GM23248 (cell line): Measurements from ENCODE around the gene CDC42SE2. TPM values are rescaled to one million over a fixed set of nuclear protein-coding genes. Genes with fewer than 3 reads are reported as not detected.

Experiments used
- DNase-seq: peaks from one replicate; pipeline ENCODE4 v3.0.0-alpha.2; 2015
- H2AFZ ChIP-seq: fragments of 200-600 bp; sonication (generic); 2 replicates; pipeline ENCODE4 v1.6.1; 2016; ENCODE audit warnings: antibody characterized with exemption
- H3F3A ChIP-seq: fragments of 200-600 bp; sonication (generic); 2 replicates; pipeline ENCODE4 v1.6.1; 2016; ENCODE audit warnings: mild to moderate bottlenecking, antibody characterized with exemption, mixed run types; ENCODE audit not compliant: insufficient read depth
- H3K27ac ChIP-seq: fragments of 200-600 bp; sonication (generic); 2 replicates; pipeline ENCODE4 v1.5.1; 2016; ENCODE audit warnings: mild to moderate bottlenecking
- H3K27me3 ChIP-seq: fragments of 200-600 bp; sonication (generic); replicated peaks from 2 replicates; pipeline ENCODE4 v1.6.1; 2016; ENCODE audit warnings: mild to moderate bottlenecking; ENCODE audit not compliant: insufficient read depth
- H3K36me3 ChIP-seq: fragments of 200-600 bp; sonication (generic); 2 replicates; pipeline ENCODE4 v1.6.1; 2016; ENCODE audit warnings: low read depth, mild to moderate bottlenecking
- H3K4me1 ChIP-seq: fragments of 200-600 bp; sonication (generic); 2 replicates; pipeline ENCODE4 v1.6.1; 2016; ENCODE audit warnings: mild to moderate bottlenecking; ENCODE audit not compliant: insufficient read depth
- H3K4me2 ChIP-seq: fragments of 200-600 bp; sonication (generic); one replicate; pipeline ENCODE4 v1.6.1; 2016; ENCODE audit warnings: mild to moderate bottlenecking; ENCODE audit not compliant: unreplicated experiment
- H3K4me3 ChIP-seq: fragments of 200-600 bp; sonication (generic); 2 replicates; pipeline ENCODE4 v1.5.1; 2016; ENCODE audit warnings: mild to moderate bottlenecking
- H3K79me2 ChIP-seq: fragments of 200-600 bp; sonication (generic); 2 replicates; pipeline ENCODE4 v1.6.1; 2016; ENCODE audit warnings: mild to moderate bottlenecking; ENCODE audit not compliant: insufficient read depth
- H3K9ac ChIP-seq: fragments of 200-600 bp; sonication (generic); 2 replicates; pipeline ENCODE4 v1.6.1; 2016; ENCODE audit warnings: mild to moderate bottlenecking
- H3K9me2 ChIP-seq: fragments of 200-600 bp; sonication (generic); 2 replicates; pipeline ENCODE4 v1.6.1; 2016; ENCODE audit warnings: mixed run types, mild to moderate bottlenecking, moderate library complexity; ENCODE audit not compliant: insufficient read depth
- H3K9me3 ChIP-seq: fragments of 200-600 bp; sonication (generic); one replicate; pipeline ENCODE4 v1.6.1; 2017; ENCODE audit warnings: low read depth
- H4K20me1 ChIP-seq: fragments of 200-600 bp; sonication (generic); 2 replicates; pipeline ENCODE4 v1.6.0; 2016; ENCODE audit not compliant: insufficient read depth
- EZH2 ChIP-seq: fragments of 200-600 bp; sonication (generic); IDR thresholded peaks from 2 replicates; pipeline ENCODE4 v1.6.1; 2018; ENCODE audit warnings: antibody characterized with exemption, mild to moderate bottlenecking; ENCODE audit not compliant: insufficient read depth, poor library complexity, severe bottlenecking
- EZH2phosphoT487 ChIP-seq: fragments of 200-600 bp; sonication (generic); IDR thresholded peaks from 2 replicates; pipeline ENCODE4 v1.6.1; 2018; ENCODE audit warnings: antibody characterized with exemption, moderate library complexity, mild to moderate bottlenecking, low read depth; ENCODE audit not compliant: insufficient read depth
- WGBS, 2 experiments: methylation state at CpG; one replicate each; pipeline ENCODE4 v1.1.6; 2015 to 2017; ENCODE audit warnings: low lambda C conversion rate in 2 of 2, low coverage in 1 of 2; ENCODE audit errors: missing lambda C conversion rate in 2 of 2; 5-methylcytosine and 5-hydroxymethylcytosine counted together
- in situ Hi-C: fragments of 300-500 bp; cut with MboI; formaldehyde crosslinking; loops from 2 replicates; pipeline ENCODE4 v1.15.0; 2020
- polyA plus RNA-seq: library from polyadenylated mRNA; unstranded; fragments of >200 nt; fragmentation: Nextera tagmentation; extraction: Ambion mirVana; gene quantifications from 2 replicates; pipeline ENCODE4 v1.2.1, GENCODE V29; 2016
- total RNA-seq: library from RNA; depleted of rRNA; stranded (reverse); fragments of >200 nt; shearing (Covaris generic); gene quantifications from 2 replicates; pipeline ENCODE4 v1.2.3, GENCODE V29; 2014

The CDC42SE2 gene
- total and polyA plus RNA-seq, 2 experiments from 2014 or later: 13.7 to 17.5 TPM

DNA sequence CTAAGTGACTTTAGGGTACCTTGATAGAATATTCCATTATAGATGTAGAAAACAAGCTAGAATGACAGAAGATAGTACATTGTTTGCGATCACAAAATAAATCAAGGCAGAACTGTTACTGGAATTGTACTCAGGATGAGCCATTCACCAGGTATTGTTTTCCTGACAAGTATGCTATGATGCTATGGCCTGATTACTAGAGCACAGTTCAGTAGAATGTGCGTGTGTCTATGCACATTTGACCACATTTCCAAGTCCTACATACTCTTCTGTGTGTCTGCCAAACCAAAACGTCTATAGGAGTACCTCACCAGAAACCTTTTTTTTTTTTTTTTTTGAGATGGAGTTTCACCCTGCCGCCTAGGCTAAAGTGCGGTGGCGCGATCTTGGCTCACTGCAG lies 43.3 kb upstream of the CDC42SE2 start:
- no peak overlapping the region for H2AFZ ChIP-seq
- TF ChIP-seq EZH2 (no peak), EZH2phosphoT487 (no peak)
- no peaks in the 10 kb centered on the region for H4K20me1 ChIP-seq
- no peak overlapping the region for H3K27ac ChIP-seq
- H3K9me2 ChIP-seq: no peaks in the 10 kb centered on the region
- peaks cover 9% of the 10 kb centered on the region; the same call in 1 of the 2 replicates for H3F3A ChIP-seq
- no peaks in the 10 kb centered on the region for H3K9me3 ChIP-seq
- DNase-seq: no peak
- H3K27me3 ChIP-seq: no peaks in the 10 kb centered on the region
- H3K79me2 ChIP-seq: no peaks in the 10 kb centered on the region
- no peak overlapping the region for H3K4me2 ChIP-seq
- in situ Hi-C loops: no loop called here
- 85 to 95% methylated on average over 7 of the region's 7 CpGs for WGBS, 2 experiments
- no peak overlapping the region for H3K9ac ChIP-seq
- no peak overlapping the region for H3K4me3 ChIP-seq
- no peaks in the 10 kb centered on the region for H3K36me3 ChIP-seq
- peaks cover 18% of the 10 kb centered on the region for H3K4me1 ChIP-seq

DNA sequence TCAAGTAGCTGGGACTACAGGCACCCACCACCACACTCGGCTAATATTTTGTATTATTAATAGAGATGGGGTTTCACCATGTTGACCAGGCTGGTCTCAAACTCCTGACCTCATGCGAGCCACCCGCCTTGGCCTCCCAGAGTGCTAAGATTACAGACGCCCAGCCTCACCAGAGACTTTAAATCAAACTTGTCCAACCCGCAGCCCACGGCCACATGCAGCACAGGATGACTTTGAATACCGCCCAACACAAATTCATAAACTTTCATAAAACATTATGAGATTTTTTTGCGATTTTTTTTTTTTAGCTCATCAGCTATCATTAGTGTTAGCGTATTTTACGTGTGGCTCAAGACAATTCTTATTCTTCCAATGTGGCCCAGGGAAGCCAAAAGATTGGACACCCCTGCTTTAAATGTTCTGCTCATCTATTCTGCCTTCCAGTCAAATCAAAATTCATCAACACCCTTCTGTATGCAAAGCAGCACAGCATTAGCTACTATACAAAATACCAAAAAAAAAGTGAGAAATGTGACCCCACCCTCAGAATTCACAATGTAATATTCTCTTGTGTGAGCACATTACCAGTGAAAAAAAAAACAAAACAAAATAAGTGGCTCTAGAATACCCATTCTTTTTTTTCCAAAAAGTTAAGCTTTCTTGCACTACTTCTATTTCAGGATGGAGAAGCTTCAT lies 42.7 kb upstream of the CDC42SE2 start:
- Histone ChIP-seq H3K9me2 (no peaks in the 10 kb centered on the region), H3K4me2 (no peak overlapping the region), H3F3A (peaks cover 9% of the 10 kb centered on the region; the same call in 1 of the 2 replicates), H3K27ac (no peak overlapping the region), H3K27me3 (no peaks in the 10 kb centered on the region), H3K9me3 (no peaks in the 10 kb centered on the region), H3K9ac (no peak overlapping the region), H3K4me3 (no peak overlapping the region), H3K4me1 (peaks cover 18% of the 10 kb centered on the region), H3K36me3 (no peaks in the 10 kb centered on the region), H4K20me1 (no peaks in the 10 kb centered on the region), H3K79me2 (no peaks in the 10 kb centered on the region), H2AFZ (no peak overlapping the region)
- in situ Hi-C loops: no loop called here
- DNase-seq: no peak
- no peak for TF ChIP-seq EZH2phosphoT487
- TF ChIP-seq EZH2: no peak
- 69 to 74% methylated on average over 10 of the region's 10 CpGs for WGBS, 2 experiments

DNA sequence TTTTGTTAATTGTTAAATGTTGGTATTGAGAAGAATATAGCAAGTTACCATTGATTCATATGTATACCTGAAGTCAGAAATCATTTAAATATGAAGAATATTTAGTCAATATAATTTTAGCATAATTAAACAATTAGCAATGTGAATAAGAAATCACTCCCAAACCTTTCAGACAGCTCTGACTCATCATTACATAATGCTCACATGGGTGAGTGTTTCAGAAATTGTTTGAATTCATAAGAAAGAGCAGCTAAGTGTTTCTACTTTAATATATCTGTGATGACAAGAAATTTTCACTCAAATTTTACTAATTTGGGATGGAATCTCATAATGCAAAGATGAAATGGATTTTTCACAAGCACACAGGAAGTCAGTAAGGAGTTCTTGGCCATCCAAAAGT lies 42.0 kb upstream of the CDC42SE2 start:
- no peak overlapping the region for H3K9ac ChIP-seq
- H3K9me2 ChIP-seq: no peaks in the 10 kb centered on the region
- peaks cover 9% of the 10 kb centered on the region; the same call in 1 of the 2 replicates for H3F3A ChIP-seq
- H3K79me2 ChIP-seq: no peaks in the 10 kb centered on the region
- H3K36me3 ChIP-seq: no peaks in the 10 kb centered on the region
- no peaks in the 10 kb centered on the region for H3K27me3 ChIP-seq
- no peaks in the 10 kb centered on the region for H4K20me1 ChIP-seq
- peak; percentile 64 for DNase-seq
- no peak overlapping the region for H2AFZ ChIP-seq
- H3K4me1 ChIP-seq: peaks cover 18% of the 10 kb centered on the region
- no peak overlapping the region for H3K27ac ChIP-seq
- in situ Hi-C loops: no loop called here
- H3K4me2 ChIP-seq: no peak overlapping the region
- H3K4me3 ChIP-seq: no peak overlapping the region
- no peaks in the 10 kb centered on the region for H3K9me3 ChIP-seq
- TF ChIP-seq EZH2phosphoT487: no peak
- TF ChIP-seq EZH2: no peak

DNA sequence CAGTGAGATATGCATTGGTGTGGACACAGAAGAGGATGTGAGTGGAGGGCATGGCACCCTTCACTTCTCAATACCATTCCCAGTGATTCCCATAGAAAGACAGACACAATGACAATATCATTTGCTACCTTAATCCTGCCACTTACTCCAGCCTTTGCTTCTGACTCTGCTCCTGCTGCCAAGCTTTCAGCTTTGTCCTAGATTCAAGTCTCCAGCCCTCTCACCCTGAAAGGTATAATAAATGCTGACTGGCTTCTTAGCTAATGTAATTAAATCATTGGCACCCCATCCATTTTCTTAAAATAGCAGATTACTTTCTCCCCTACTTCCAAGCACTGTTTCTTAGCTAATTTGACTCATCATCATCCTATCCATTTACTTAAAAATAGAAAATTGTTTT lies 41.1 kb upstream of the CDC42SE2 start:
- Histone ChIP-seq H3K4me1 (peaks cover 18% of the 10 kb centered on the region), H3K27ac (no peak overlapping the region), H3K27me3 (no peaks in the 10 kb centered on the region), H3F3A (peaks cover 9% of the 10 kb centered on the region; the same call in 1 of the 2 replicates), H3K36me3 (no peaks in the 10 kb centered on the region), H4K20me1 (no peaks in the 10 kb centered on the region), H3K79me2 (no peaks in the 10 kb centered on the region), H3K4me3 (no peak overlapping the region), H3K9me2 (no peaks in the 10 kb centered on the region), H3K9ac (no peak overlapping the region), H2AFZ (no peak overlapping the region), H3K9me3 (no peaks in the 10 kb centered on the region), H3K4me2 (no peak overlapping the region)
- DNase-seq: no peak
- no peak for TF ChIP-seq EZH2
- TF ChIP-seq EZH2phosphoT487: no peak
- in situ Hi-C loops: no loop called here
